Omental fat pad (tissue), 4 donors: Measurements from ENCODE around the gene VASH1. TPM values are rescaled to one million over a fixed set of nuclear protein-coding genes. Genes with fewer than 3 reads are reported as not detected.

Experiments
- ATAC-seq: fragments of 150-250 bp; one replicate; pipeline ENCODE4 v1.9.1; 2016; ENCODE audit warnings: mild to moderate bottlenecking, moderate library complexity; ENCODE audit not compliant: low FRiP score
- DNase-seq: peaks from one replicate; pipeline ENCODE4 v3.0.0-alpha.2; 2019; ENCODE audit warnings: low spot score
- CTCF ChIP-seq, 3 donors: fragments of 450-650 bp; IDR thresholded peaks; one replicate each; pipeline ENCODE4 v1.5.1; 2016 to 2017; ENCODE audit warnings: antibody characterized with exemption in 3 of 3, mild to moderate bottlenecking in 3 of 3, moderate library complexity in 2 of 3
- total RNA-seq, 4 donors: library from RNA; depleted of rRNA; stranded (reverse); fragments of >200 nt; gene quantifications; one replicate each; pipeline ENCODE4 v1.1.0, GENCODE V29; 2016

VASH1 gene
- total RNA-seq, 4 donors from 2014 or later: 5.6 to 22.9 (median 11.0) TPM

GRCh38 chr14:76742966-76743365 is 18.3 kb upstream of the VASH1 start:
- TF ChIP-seq CTCF (IDR thresholded peaks at IDR 0.05): no peak
- no peak for ATAC-seq
- no peak for DNase-seq

- DNase-seq: no peak
Observed at GRCh38 chr14:76752744-76753143, 8.5 kb upstream of the VASH1 start.

GRCh38 chr14:76753541-76754198 is 7.6 kb upstream of the VASH1 start:
- no peak for TF ChIP-seq CTCF (IDR thresholded peaks at IDR 0.05)
- no peak for ATAC-seq
- DNase-seq: no peak

More at GRCh38 chr14:76752744-76753143, 8.5 kb upstream of the VASH1 start:
- TF ChIP-seq CTCF (IDR thresholded peaks at IDR 0.05): no peak
- ATAC-seq: no peak

- no peak for TF ChIP-seq CTCF (IDR thresholded peaks at IDR 0.05)
- ATAC-seq (no peak), DNase-seq (no peak)
Observed at GRCh38 chr14:76754586-76754985, 6.7 kb upstream of the VASH1 start.

GRCh38 chr14:76755610-76756370 is 5.5 kb upstream of the VASH1 start:
- ATAC-seq (no peak), DNase-seq (no peak)
- TF ChIP-seq CTCF (IDR thresholded peaks at IDR 0.05): no peak

GRCh38 chr14:76756371-76756750 is 4.9 kb upstream of the VASH1 start:
- DNase-seq (no peak), ATAC-seq (no peak)
- no peak for TF ChIP-seq CTCF (IDR thresholded peaks at IDR 0.05)

GRCh38 chr14:76759589-76759988 is 1.7 kb upstream of the VASH1 start:
- DNase-seq (no peak), ATAC-seq (no peak)
- TF ChIP-seq CTCF (IDR thresholded peaks at IDR 0.05): no peak
